Spleen (tissue), 11 donors: ENCODE results near the gene ATOSA. TPM values are rescaled to one million over a fixed set of nuclear protein-coding genes. Genes with fewer than 3 reads are reported as not detected.

Experiments
- DNase-seq: peaks from one replicate; pipeline ENCODE4 v3.0.0-alpha.2; 2020
- H3K27ac ChIP-seq, 8 donors: fragments of 200-600 bp; sonication (generic) in 7 of 8; 1 replicate in 4 of 8; 2 replicates in 4 of 8; pipeline versions ENCODE4 v1.5.0 to v1.8.0; 2016 to 2021; ENCODE audit warnings: inconsistent platforms in 4 of 8, mild to moderate bottlenecking in 4 of 8, moderate library complexity in 1 of 8
- H3K27me3 ChIP-seq, 7 donors: fragments of 200-600 bp; sonication (generic) in 6 of 7; replicated peaks in 1 of 7; 1 replicate in 4 of 7; 2 replicates in 3 of 7; pipeline versions ENCODE4 v1.5.0 to v1.8.0; 2016 to 2021; ENCODE audit warnings: inconsistent platforms in 3 of 7, mild to moderate bottlenecking in 1 of 7
- H3K36me3 ChIP-seq, 6 donors: fragments of 200-600 bp; sonication (generic) in 5 of 6; 1 replicate in 4 of 6; 2 replicates in 2 of 6; pipeline versions ENCODE4 v1.5.0 to v1.8.0; 2016 to 2021; ENCODE audit warnings: inconsistent platforms in 2 of 6
- H3K4me1 ChIP-seq, 6 donors: fragments of 200-600 bp; sonication (generic) in 5 of 6; 1 replicate in 3 of 6; 2 replicates in 3 of 6; pipeline versions ENCODE4 v1.5.0 to v1.8.0; 2016 to 2021; ENCODE audit warnings: inconsistent platforms in 3 of 6
- H3K4me3 ChIP-seq, 8 donors: fragments of 200-600 bp; sonication (generic) in 7 of 8; 1 replicate in 4 of 8; 2 replicates in 4 of 8; pipeline versions ENCODE4 v1.5.0 to v1.8.0; 2016 to 2021; ENCODE audit warnings: inconsistent platforms in 4 of 8, mild to moderate bottlenecking in 4 of 8, moderate library complexity in 2 of 8
- H3K9me3 ChIP-seq, 8 donors: fragments of 200-600 bp; sonication (generic) in 7 of 8; 1 replicate in 4 of 8; 2 replicates in 4 of 8; pipeline versions ENCODE4 v1.5.0 to v1.8.0; 2016 to 2021; ENCODE audit warnings: inconsistent platforms in 4 of 8
- POLR2A ChIP-seq, 3 donors: fragments of 450-650 bp; IDR thresholded peaks; one replicate each; pipeline ENCODE4 v1.5.1; 2017; ENCODE audit warnings: antibody characterized with exemption in 3 of 3, mild to moderate bottlenecking in 1 of 3
- POLR2AphosphoS5 ChIP-seq, 3 donors: sonication (generic); formaldehyde crosslinking; IDR thresholded peaks; one replicate each; pipeline ENCODE4 v1.5.1; 2017; ENCODE audit warnings: antibody characterized with exemption in 3 of 3
- WGBS, 5 donors: extraction: QIAGEN DNeasy Blood & Tissue Kit in 3 of 5; methylation state at CpG; one replicate each; pipeline versions ENCODE4 v1.1.5 to v1.1.7; 2013 to 2018; 5-methylcytosine and 5-hydroxymethylcytosine counted together
- intact Hi-C: fragments of 100-400 bp; cut with DNase I; formaldehyde crosslinking; loops from one replicate; pipeline ENCODE4 v1.15.0; 2023; ENCODE audit warnings: low total_unique reads
- polyA plus RNA-seq, 3 donors: library from polyadenylated mRNA; stranded (reverse); fragments of 200-250 nt; gene quantifications; one replicate each; pipeline ENCODE4 v1.2.1, GENCODE V29; 2013
- total RNA-seq, 7 donors: library from RNA; depleted of rRNA in 3 of 7; stranded (reverse); fragments of >200 nt in 3 of 7; fragmentation: NEBNext Ultra II Directional in 4 of 7; extraction: Animal tissue kit (Norgen Biotek cat#: 25700) in 4 of 7; gene quantifications; one replicate each; pipeline versions ENCODE4 v1.1.0 to v1.2.1, GENCODE V29; 2016 to 2021
- TF ChIP-seq, protein P1 (sequence below), 11 experiments: fragments of 200-600 bp in 7 of 11; fragments of 450-650 bp in 4 of 11; sonication (generic) in 4 of 11; IDR thresholded peaks in 8 of 11; conservative IDR thresholded peaks in 3 of 11; 1 replicate in 7 of 11; 2 replicates in 4 of 11; pipeline versions ENCODE4 v1.4.0 to v1.8.0; 2016 to 2021; ENCODE audit warnings: antibody characterized with exemption in 11 of 11, inconsistent platforms in 4 of 11, mild to moderate bottlenecking in 1 of 11
- donor health status: healthy with polysubstance abuse.
- donor health status: DM: no; HTN: no; CAD: no; lungs with moderate emphysema.
- donor health status: DM: no; HTN: no; CAD: no.
- donor health status: Bipolar disorder and iron deficiency.
- donor health status: healthy.
- donor health status: DM: no; HTN: no; CAD: no.
- donor health status: DM: yes; HTN: yes; CAD: no.

Gene ATOSA
- total and polyA plus RNA-seq, 10 donors, result 57.0 to 148 (median 74.7) TPM

DNA sequence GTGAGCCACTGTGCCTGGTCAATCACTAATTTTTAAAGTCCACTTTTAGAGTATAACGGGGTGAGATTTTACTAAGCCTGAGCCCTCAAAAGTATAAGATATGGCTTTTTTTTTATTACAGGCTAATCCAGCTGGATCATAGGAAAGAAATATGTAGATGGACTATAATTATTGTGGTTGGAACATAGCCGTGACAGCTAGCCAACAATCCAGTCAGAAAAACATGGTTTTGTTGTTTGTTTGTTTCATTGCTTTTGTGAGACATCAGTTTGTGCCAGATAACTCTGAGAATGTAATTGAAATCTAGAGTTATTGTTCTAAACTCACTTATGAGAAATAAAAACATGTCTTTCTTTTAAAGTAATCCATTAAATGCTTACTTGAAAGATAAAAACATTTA lies 37.3 kb upstream of the ATOSA start:
- no peak for DNase-seq
- WGBS, 5 donors, result 65 to 98% (median 82%) methylated on average over 2 of the region's 2 CpGs
- Histone ChIP-seq H3K27me3 (no peaks in the 10 kb centered on the region), H3K36me3 (no peaks in the 10 kb centered on the region), H3K27ac (no peak overlapping the region), H3K4me1 (no peaks in the 10 kb centered on the region), H3K4me3 (no peak overlapping the region), H3K9me3 (no peaks in the 10 kb centered on the region)
- intact Hi-C loops, result no loop called here
- no peak for TF ChIP-seq POLR2A (IDR thresholded peaks at IDR 0.05)
- no peak for TF ChIP-seq POLR2AphosphoS5 (IDR thresholded peaks at IDR 0.05)
- TF ChIP-seq, protein P1, sequence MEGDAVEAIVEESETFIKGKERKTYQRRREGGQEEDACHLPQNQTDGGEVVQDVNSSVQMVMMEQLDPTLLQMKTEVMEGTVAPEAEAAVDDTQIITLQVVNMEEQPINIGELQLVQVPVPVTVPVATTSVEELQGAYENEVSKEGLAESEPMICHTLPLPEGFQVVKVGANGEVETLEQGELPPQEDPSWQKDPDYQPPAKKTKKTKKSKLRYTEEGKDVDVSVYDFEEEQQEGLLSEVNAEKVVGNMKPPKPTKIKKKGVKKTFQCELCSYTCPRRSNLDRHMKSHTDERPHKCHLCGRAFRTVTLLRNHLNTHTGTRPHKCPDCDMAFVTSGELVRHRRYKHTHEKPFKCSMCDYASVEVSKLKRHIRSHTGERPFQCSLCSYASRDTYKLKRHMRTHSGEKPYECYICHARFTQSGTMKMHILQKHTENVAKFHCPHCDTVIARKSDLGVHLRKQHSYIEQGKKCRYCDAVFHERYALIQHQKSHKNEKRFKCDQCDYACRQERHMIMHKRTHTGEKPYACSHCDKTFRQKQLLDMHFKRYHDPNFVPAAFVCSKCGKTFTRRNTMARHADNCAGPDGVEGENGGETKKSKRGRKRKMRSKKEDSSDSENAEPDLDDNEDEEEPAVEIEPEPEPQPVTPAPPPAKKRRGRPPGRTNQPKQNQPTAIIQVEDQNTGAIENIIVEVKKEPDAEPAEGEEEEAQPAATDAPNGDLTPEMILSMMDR (IDR thresholded peaks at IDR 0.05 in 8 of 11, conservative IDR thresholded peaks at IDR 0.05 in 3 of 11), result no peak

DNA sequence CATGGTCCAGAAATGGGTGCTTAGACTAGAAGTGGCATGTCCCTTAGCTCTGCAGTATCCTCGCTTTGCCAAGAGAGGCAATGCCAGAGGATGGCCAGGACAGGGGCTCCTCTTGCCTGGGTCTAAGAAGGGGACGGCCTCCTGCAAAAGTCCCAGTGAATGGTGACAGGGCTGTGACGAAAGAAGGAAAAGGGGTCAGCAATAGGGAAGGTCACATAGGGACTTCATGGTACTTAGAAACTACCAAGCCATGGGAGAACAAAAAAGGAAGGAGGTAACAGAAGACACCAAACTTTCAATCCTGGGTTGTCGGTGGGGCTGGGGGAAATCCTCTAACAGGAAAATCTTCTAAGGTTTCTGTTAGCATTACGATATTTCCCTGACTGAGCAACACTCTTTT lies 36.2 kb upstream of the ATOSA start:
- Histone ChIP-seq H3K9me3 (no peaks in the 10 kb centered on the region), H3K4me1 (peaks cover 0 to under 1% (median 0%) of the 10 kb centered on the region in 6 donors), H3K4me3 (no peak overlapping the region), H3K36me3 (no peaks in the 10 kb centered on the region), H3K27ac (no peak overlapping the region), H3K27me3 (no peaks in the 10 kb centered on the region)
- intact Hi-C loops, result no loop called here
- no peak for DNase-seq
- TF ChIP-seq POLR2A (IDR thresholded peaks at IDR 0.05) (no peak), POLR2AphosphoS5 (IDR thresholded peaks at IDR 0.05) (no peak)
- TF ChIP-seq, protein P1 (IDR thresholded peaks at IDR 0.05 in 8 of 11, conservative IDR thresholded peaks at IDR 0.05 in 3 of 11), result no peak
- WGBS, 5 donors, result 58 to 79% (median 63%) methylated on average over 5 of the region's 5 CpGs

DNA sequence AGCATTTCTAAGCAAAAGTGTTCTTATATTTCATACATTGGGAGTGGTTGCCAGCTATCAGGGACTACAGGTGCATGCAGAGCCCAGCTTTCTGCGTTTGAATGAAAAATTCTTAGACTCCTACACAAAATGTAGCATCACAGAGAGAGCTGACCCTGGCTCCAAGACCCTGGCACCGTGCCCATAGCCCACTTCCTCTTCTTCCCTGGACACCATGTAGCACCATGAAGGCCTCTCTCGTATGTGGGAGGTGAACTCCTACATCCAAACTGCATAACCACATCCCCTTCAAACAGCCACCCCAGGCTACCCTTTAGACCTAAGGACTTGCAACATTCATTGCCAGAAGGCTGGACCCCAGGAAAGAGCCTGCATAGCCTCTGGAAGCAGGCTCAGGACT lies 35.8 kb upstream of the ATOSA start:
- no peak for TF ChIP-seq POLR2A (IDR thresholded peaks at IDR 0.05)
- TF ChIP-seq, protein P1 (IDR thresholded peaks at IDR 0.05 in 8 of 11, conservative IDR thresholded peaks at IDR 0.05 in 3 of 11), result no peak
- no peak for TF ChIP-seq POLR2AphosphoS5 (IDR thresholded peaks at IDR 0.05)
- intact Hi-C loops, result no loop called here
- Histone ChIP-seq H3K4me3 (no peak overlapping the region), H3K9me3 (no peaks in the 10 kb centered on the region), H3K36me3 (no peaks in the 10 kb centered on the region), H3K27ac (no peak overlapping the region), H3K4me1 (peaks cover 0 to 4% (median 2%) of the 10 kb centered on the region in 6 donors), H3K27me3 (no peaks in the 10 kb centered on the region)
- 41 to 67% (median 49%) methylated on average over 3 of the region's 3 CpGs for WGBS, 5 donors
- no peak for DNase-seq

DNA sequence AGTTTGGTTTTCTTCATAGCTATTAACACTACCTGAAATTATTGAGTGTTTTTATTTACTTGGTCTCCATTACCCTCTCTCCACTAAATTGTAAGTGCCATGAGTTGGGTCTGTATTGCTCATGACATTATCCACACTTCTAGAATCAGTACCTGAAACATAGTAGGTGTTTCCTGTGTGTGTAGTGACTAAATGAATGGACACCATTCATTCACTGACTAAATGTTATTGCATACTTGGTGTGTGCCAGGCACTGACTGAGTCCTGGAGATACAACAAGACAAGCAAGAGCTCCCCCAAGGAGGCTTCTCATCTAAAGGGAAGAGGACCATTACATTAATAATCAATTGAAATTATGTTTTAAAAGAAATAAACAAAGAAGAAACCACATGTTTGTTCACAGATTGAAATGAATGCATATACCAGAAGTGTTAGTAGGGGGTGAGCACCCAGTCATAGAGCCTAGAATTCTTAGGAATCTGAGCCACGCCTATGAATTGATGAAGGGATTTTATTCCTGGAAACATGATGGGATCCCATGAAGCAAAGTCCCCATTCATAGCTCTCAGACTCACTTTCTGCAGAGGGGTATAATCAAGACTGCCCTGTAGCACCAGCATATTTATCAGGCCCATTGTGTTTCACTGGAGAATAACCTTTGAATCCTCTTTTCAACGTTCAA lies 31.7 kb upstream of the ATOSA start:
- TF ChIP-seq POLR2AphosphoS5 (IDR thresholded peaks at IDR 0.05) (no peak), POLR2A (IDR thresholded peaks at IDR 0.05) (no peak)
- TF ChIP-seq, protein P1 (IDR thresholded peaks at IDR 0.05 in 8 of 11, conservative IDR thresholded peaks at IDR 0.05 in 3 of 11), result no peak
- no peak overlapping the region for H3K4me3 ChIP-seq
- no peaks in the 10 kb centered on the region for H3K9me3 ChIP-seq
- WGBS, 5 donors, result 89 to 92% (median 91%) methylated on average over 2 of the region's 2 CpGs
- peak overlapping the region in 7 of 8 donors; percentile 26 to 81 (median 68) for H3K27ac ChIP-seq
- H3K4me1 ChIP-seq, result peaks cover 0 to 14% (median 6%) of the 10 kb centered on the region in 6 donors
- H3K36me3 ChIP-seq, result no peaks in the 10 kb centered on the region
- DNase-seq, result no peak
- H3K27me3 ChIP-seq, result no peaks in the 10 kb centered on the region
- intact Hi-C loops, result no loop called here
